Right atrium auricular region (tissue), 2 donors: ENCODE results near the gene OR8B8. TPM values are rescaled to one million over a fixed set of nuclear protein-coding genes. Genes with fewer than 3 reads are reported as not detected.
A peak's percentile ranks its signal among the peaks of the same experiment; 100 is the strongest.

Experiments used
- DNase-seq: peaks from one replicate; pipeline ENCODE4 v3.0.0-alpha.2; 2019; ENCODE audit warnings: low spot score
- H3K27ac ChIP-seq, 2 donors: fragments of 200-600 bp; sonication (generic); 1 replicate in 1 of 2; 2 replicates in 1 of 2; pipeline ENCODE4 v1.5.1; 2016 to 2019
- H3K27me3 ChIP-seq, 2 donors: fragments of 200-600 bp; sonication (generic); one replicate each; pipeline versions ENCODE4 v1.5.1 to v1.6.0; 2017 to 2019
- H3K36me3 ChIP-seq: fragments of 200-600 bp; sonication (generic); one replicate; pipeline ENCODE4 v1.5.1; 2016
- H3K4me1 ChIP-seq, 2 donors: fragments of 200-600 bp; sonication (generic); one replicate each; pipeline versions ENCODE4 v1.5.1 to v1.6.0; 2017 to 2019
- H3K4me3 ChIP-seq, 2 donors: fragments of 200-600 bp; sonication (generic); 1 replicate in 1 of 2; 2 replicates in 1 of 2; pipeline ENCODE4 v1.5.1; 2017 to 2019; ENCODE audit warnings: mild to moderate bottlenecking in 1 of 2, moderate library complexity in 1 of 2
- H3K9me3 ChIP-seq, 2 donors: fragments of 200-600 bp; sonication (generic); one replicate each; pipeline ENCODE4 v1.5.1; 2019
- total RNA-seq, 2 donors: library from RNA; depleted of rRNA; stranded (reverse); fragments of >200 nt; gene quantifications; one replicate each; pipeline ENCODE4 v1.1.0, GENCODE V29; 2016
- TF ChIP-seq, protein P1 (sequence below), 2 donors: fragments of 200-600 bp; sonication (generic); IDR thresholded peaks; one replicate each; pipeline ENCODE4 v1.5.1; 2019; ENCODE audit warnings: antibody characterized with exemption in 2 of 2

Gene OR8B8
- total RNA-seq, 2 donors from 2014 or later, result not detected

DNA sequence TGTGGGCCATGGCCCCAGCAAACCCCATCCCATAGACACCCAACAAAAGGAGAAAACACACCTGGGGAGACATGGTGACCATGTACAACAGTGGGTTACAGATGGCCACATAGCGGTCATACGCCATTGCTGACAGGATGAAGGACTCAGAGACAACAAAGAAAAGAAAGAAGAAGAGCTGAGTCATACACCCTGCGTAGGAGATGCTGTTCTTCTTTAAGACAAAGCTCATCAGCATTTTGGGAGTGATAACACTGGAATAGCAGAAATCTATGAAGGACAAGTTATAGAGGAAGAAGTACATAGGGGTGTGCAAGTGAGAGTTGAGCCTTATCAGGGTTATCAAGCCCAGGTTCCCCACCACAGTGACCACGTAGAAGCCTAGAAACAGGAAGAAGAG lies 4.9 kb downstream of the OR8B8 start:
- H3K27me3 ChIP-seq, result no peaks in the 10 kb centered on the region
- H3K27ac ChIP-seq, result no peak overlapping the region
- no peak for DNase-seq
- H3K4me1 ChIP-seq, result no peaks in the 10 kb centered on the region
- TF ChIP-seq, protein P1, sequence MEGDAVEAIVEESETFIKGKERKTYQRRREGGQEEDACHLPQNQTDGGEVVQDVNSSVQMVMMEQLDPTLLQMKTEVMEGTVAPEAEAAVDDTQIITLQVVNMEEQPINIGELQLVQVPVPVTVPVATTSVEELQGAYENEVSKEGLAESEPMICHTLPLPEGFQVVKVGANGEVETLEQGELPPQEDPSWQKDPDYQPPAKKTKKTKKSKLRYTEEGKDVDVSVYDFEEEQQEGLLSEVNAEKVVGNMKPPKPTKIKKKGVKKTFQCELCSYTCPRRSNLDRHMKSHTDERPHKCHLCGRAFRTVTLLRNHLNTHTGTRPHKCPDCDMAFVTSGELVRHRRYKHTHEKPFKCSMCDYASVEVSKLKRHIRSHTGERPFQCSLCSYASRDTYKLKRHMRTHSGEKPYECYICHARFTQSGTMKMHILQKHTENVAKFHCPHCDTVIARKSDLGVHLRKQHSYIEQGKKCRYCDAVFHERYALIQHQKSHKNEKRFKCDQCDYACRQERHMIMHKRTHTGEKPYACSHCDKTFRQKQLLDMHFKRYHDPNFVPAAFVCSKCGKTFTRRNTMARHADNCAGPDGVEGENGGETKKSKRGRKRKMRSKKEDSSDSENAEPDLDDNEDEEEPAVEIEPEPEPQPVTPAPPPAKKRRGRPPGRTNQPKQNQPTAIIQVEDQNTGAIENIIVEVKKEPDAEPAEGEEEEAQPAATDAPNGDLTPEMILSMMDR (IDR thresholded peaks at IDR 0.05), result no peak
- H3K9me3 ChIP-seq, result no peaks in the 10 kb centered on the region
- H3K4me3 ChIP-seq, result no peak overlapping the region
- no peaks in the 10 kb centered on the region for H3K36me3 ChIP-seq

DNA sequence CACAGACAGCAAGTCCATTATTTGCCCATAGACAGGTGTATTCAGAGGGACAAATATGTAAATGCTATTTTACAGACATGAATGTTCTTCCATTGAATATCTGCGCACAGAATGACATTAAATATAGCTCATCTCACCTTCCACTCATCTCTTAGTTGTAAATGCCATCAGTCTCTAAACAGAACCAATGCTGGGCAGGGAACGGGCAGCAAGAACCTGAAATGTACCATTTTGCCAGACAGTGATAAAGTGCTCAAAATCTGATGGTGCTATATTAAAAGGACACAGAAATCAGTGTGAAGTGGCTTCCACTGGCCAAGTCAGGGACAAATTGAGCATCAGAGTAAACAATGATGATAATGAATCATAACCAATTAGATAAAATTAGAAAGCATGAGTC lies 10.8 kb downstream of the OR8B8 start:
- no peaks in the 10 kb centered on the region for H3K27me3 ChIP-seq
- peaks cover 0 to 7% of the 10 kb centered on the region in 2 donors for H3K9me3 ChIP-seq
- no peaks in the 10 kb centered on the region for H3K4me1 ChIP-seq
- no peak for DNase-seq
- H3K36me3 ChIP-seq, result no peaks in the 10 kb centered on the region
- no peak overlapping the region for H3K4me3 ChIP-seq
- TF ChIP-seq, protein P1 (IDR thresholded peaks at IDR 0.05), result no peak
- H3K27ac ChIP-seq, result no peak overlapping the region

DNA sequence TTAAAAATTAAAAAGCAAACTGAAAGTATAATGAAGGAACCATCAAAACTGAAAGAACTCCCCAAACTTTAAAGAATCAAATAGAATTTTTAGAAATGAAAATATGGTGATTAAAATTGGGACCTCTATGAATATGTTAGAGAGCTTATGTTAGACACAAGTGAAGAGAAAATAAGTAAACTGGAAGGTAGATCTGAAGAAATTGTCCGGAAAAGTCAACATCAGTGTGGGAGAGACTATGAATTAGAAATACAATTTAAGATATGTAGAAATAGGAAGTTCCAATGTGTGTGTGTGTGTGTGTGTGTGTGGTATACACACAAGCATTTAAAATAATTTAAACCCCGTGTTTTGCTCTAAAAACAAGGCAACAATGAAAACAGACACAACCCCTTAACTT lies 15.9 kb downstream of the OR8B8 start:
- no peaks in the 10 kb centered on the region for H3K36me3 ChIP-seq
- no peak overlapping the region for H3K4me3 ChIP-seq
- no peaks in the 10 kb centered on the region for H3K4me1 ChIP-seq
- H3K9me3 ChIP-seq, result peaks cover 0 to 9% of the 10 kb centered on the region in 2 donors
- DNase-seq, result no peak
- TF ChIP-seq, protein P1 (IDR thresholded peaks at IDR 0.05), result no peak
- no peak overlapping the region for H3K27ac ChIP-seq
- no peaks in the 10 kb centered on the region for H3K27me3 ChIP-seq

DNA sequence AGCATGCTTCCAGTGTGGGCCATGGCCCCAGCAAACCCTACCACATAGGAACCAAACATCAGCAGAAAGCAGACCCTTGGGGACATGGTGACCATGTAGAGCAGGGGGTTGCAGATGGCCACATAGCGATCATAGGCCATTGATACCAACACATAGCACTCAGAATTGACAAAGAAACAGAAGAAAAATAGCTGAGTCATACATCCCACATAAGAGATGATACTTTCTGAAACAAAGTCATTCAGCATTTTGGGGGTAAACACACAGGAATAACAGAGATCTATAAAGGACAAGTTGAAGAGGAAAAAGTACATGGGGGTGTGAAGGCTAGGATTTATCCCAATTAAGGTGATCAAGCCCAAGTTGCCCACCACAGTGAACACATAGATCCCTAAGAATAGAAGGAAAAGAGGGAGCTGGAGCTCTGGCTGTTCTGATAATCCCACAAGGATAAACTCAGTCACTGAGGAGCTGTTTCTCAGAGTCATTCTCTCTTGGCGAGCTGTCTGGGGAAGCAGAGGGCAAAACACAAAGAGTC lies 21.0 kb downstream of the OR8B8 start, which contains the start of gene OR8B4:
Gene OR8B4 (minus strand): TSS at position 488 of the 538 bp plus-strand sequence. CDS start 0 bp downstream, at position 488.
- Histone ChIP-seq H3K9me3 (peaks cover 0 to under 1% of the 10 kb centered on the region in 2 donors), H3K27ac (no peak within 1 kb of the TSS), H3K36me3 (no peaks in the 10 kb centered on the region), H3K4me3 (no peak within 1 kb of the TSS), H3K27me3 (no peaks in the 10 kb centered on the region), H3K4me1 (no peaks in the 10 kb centered on the region)
- TF ChIP-seq, protein P1 (IDR thresholded peaks at IDR 0.05), result no peak
- no peak for DNase-seq

DNA sequence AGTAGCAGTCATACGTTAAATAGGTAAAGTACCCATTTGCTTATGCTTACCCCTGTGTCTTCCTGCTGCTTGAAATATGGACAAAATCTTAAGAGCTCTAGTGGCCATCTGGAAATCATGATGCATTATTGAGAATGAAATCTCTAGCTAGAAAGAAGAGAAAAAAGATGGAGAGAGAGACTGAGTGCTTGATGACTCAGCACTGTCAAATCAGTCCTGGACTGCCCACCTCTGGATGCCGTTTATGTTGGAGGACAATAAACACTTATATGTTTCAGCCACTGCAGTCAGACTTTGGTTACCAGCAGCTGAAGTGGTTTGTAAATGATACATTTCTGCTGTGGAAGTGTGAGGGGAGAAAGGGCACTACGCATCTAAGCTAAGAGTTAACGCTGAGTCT lies 24.5 kb downstream of the OR8B8 start:
- TF ChIP-seq, protein P1 (IDR thresholded peaks at IDR 0.05), result no peak
- H3K9me3 ChIP-seq, result no peaks in the 10 kb centered on the region
- no peak overlapping the region for H3K4me3 ChIP-seq
- H3K27ac ChIP-seq, result no peak overlapping the region
- H3K27me3 ChIP-seq, result no peaks in the 10 kb centered on the region
- H3K36me3 ChIP-seq, result no peaks in the 10 kb centered on the region
- no peak for DNase-seq
- H3K4me1 ChIP-seq, result no peaks in the 10 kb centered on the region

DNA sequence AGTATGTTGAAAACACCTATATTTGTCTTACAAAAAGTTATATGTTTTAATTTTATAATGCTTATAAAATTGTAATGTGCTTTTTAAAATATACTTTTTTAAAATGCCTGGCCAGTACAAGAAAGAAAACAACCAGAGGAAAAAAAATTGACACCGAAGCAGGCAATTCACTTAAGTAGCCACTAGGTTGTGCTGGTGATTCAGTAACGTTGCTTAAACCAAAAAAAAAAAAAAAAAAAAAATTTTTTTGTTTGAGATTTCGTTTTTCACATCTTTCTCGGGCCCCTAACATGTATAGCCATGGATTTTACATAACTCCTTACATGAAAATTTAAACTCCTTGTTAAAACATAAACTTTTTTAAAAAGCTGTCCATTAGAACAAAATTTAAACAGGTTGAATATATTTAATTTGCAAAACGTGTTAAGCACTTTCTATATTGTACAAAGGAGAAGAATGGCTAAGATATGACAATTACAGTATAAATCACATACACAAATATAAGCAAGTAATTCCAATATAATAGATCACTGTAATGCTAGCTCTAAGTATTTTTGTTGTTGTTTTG lies 30.1 kb downstream of the OR8B8 start:
- Histone ChIP-seq H3K36me3 (no peaks in the 10 kb centered on the region), H3K27me3 (no peaks in the 10 kb centered on the region), H3K4me3 (no peak overlapping the region), H3K27ac (no peak overlapping the region), H3K4me1 (no peaks in the 10 kb centered on the region), H3K9me3 (no peaks in the 10 kb centered on the region)
- TF ChIP-seq, protein P1 (IDR thresholded peaks at IDR 0.05), result peak; percentile 57 to 73
- no peak for DNase-seq
